Mammary microvascular endothelial cell (primary cell): ENCODE measurements around the gene FTSJ3. TPM values are rescaled to one million over a fixed set of nuclear protein-coding genes. Genes with fewer than 3 reads are reported as not detected.

Source experiments
- total RNA-seq: library from RNA; depleted of rRNA; stranded (reverse); fragments of >200 nt; gene quantifications from 2 replicates; pipeline ENCODE4 v1.2.3, GENCODE V29; 2015

FTSJ3 gene, protein sequence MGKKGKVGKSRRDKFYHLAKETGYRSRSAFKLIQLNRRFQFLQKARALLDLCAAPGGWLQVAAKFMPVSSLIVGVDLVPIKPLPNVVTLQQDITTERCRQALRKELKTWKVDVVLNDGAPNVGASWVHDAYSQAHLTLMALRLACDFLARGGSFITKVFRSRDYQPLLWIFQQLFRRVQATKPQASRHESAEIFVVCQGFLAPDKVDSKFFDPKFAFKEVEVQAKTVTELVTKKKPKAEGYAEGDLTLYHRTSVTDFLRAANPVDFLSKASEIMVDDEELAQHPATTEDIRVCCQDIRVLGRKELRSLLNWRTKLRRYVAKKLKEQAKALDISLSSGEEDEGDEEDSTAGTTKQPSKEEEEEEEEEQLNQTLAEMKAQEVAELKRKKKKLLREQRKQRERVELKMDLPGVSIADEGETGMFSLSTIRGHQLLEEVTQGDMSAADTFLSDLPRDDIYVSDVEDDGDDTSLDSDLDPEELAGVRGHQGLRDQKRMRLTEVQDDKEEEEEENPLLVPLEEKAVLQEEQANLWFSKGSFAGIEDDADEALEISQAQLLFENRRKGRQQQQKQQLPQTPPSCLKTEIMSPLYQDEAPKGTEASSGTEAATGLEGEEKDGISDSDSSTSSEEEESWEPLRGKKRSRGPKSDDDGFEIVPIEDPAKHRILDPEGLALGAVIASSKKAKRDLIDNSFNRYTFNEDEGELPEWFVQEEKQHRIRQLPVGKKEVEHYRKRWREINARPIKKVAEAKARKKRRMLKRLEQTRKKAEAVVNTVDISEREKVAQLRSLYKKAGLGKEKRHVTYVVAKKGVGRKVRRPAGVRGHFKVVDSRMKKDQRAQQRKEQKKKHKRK
- 44.4 and 57.3 TPM in 2 replicates for total RNA-seq

GRCh38 chr17:63827002-63827800 is at the start of gene FTSJ3, which contains the start of gene PSMC5:
Gene FTSJ3, minus strand, starts transcription at chr17:63827663. Its CDS starts 761 bp downstream, at chr17:63826902.
Gene PSMC5, plus strand, starts transcription at chr17:63827431. Its CDS starts 60 bp downstream, at chr17:63827491.

GRCh38 chr17:63873577-63873976 is 46.1 kb upstream of the FTSJ3 start, which contains the start of gene CSH2:
Gene CSH2, minus strand, starts transcription at chr17:63873677. Its CDS starts 63 bp downstream, at chr17:63873614.

GRCh38 chr17:63842540-63843386 is 15.3 kb upstream of the FTSJ3 start, which contains the start of gene SMARCD2:
Gene SMARCD2, minus strand, starts transcription at chr17:63842685. Its CDS starts 11 bp downstream, at chr17:63842674.

GRCh38 chr17:63774141-63774968 is 53.1 kb downstream of the FTSJ3 start, which contains the start of gene DDX42:
Gene DDX42, plus strand, starts transcription at chr17:63774170. Its CDS starts 12,880 bp downstream, at chr17:63787050.

GRCh38 chr17:63773272-63774140 is 54.0 kb downstream of the FTSJ3 start, which contains the start of gene CCDC47:
Gene CCDC47, minus strand, starts transcription at chr17:63773597. Its CDS starts 7,422 bp downstream, at chr17:63766175.

Other genes with a start within 250 kb of the FTSJ3 start
- gene TACO1, start 226.8 kb downstream of the FTSJ3 start, total RNA-seq = 26.3 and 31.8 TPM in 2 replicates
- gene MAP3K3, start 205.2 kb downstream of the FTSJ3 start, total RNA-seq = 48.4 and 57.5 TPM in 2 replicates
- gene LIMD2, start 127.5 kb downstream of the FTSJ3 start, total RNA-seq = 30.8 and 53.5 TPM in 2 replicates
- 21.0 and 23.1 TPM in 2 replicates for gene STRADA, start 85.9 kb downstream of the FTSJ3 start, total RNA-seq
- gene CCDC47, start 54.1 kb downstream of the FTSJ3 start, total RNA-seq = 33.8 and 35.8 TPM in 2 replicates
- gene DDX42, start 53.5 kb downstream of the FTSJ3 start, total RNA-seq = 33.0 and 35.4 TPM in 2 replicates
- gene PSMC5, start 232 bp downstream of the FTSJ3 start, total RNA-seq = 80.3 and 89.9 TPM in 2 replicates
- gene SMARCD2, start 15.0 kb upstream of the FTSJ3 start, total RNA-seq = 72.2 and 84.7 TPM in 2 replicates
- gene CSH2, start 46.0 kb upstream of the FTSJ3 start, total RNA-seq = not detected in 2 replicates
- not detected in 2 replicates for gene GH2, start 54.3 kb upstream of the FTSJ3 start, total RNA-seq
- not detected in 2 replicates for gene CSH1, start 68.9 kb upstream of the FTSJ3 start, total RNA-seq
- gene CSHL1, start 83.6 kb upstream of the FTSJ3 start, total RNA-seq = not detected in 2 replicates
- not detected in 2 replicates for gene GH1, start 91.2 kb upstream of the FTSJ3 start, total RNA-seq
- gene CD79B, start 104.7 kb upstream of the FTSJ3 start, total RNA-seq = 2.9 and 4.5 TPM in 2 replicates
- gene SCN4A, start 145.3 kb upstream of the FTSJ3 start, total RNA-seq = 0.34 TPM in 1 of 2 replicates, not detected in the other
- gene PRR29, start 170.7 kb upstream of the FTSJ3 start, total RNA-seq = 0.27 TPM in 1 of 2 replicates, not detected in the other
- gene ICAM2, start 193.0 kb upstream of the FTSJ3 start, total RNA-seq = 1,396 and 1,507 TPM in 2 replicates